Measurements from ENCODE around the gene TMF1.

TMF1 gene

DNA sequence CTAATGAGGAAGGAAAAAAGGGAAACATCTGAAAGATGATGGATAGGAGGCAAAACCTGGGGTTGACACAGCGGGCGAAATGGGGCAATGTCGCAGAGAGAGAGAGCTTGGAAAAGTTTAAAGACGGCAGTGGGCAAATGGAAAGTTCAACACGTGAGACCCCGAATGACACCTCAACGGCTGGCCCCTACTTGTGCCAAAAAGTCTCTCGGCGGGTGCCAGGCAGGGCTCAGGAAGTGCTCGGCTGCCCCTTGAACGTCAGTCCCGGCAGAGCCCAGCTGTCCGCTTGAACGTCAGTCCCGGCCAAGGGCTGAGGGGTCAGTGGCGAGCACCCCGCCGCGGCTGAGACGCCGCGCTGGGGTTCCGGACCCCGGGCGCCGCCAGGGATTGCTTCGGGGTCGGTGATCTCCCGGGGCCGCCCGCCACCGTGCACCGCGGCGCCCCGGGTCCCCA is 39.3 kb downstream of the TMF1 start:
- Histone ChIP-seq H3K36me3 (replicated peaks; ENCODE audit: insufficient read depth, low read length) (no peaks in the 10 kb centered on the region), H3K27ac (ENCODE audit: low read length) (no peak overlapping the region), H3K9me3 (replicated peaks; ENCODE audit: insufficient read depth, low read length) (no peaks in the 10 kb centered on the region), H3K27me3 (replicated peaks; ENCODE audit: insufficient read depth, low read length) (no peaks in the 10 kb centered on the region), H3K4me2 (ENCODE audit: low read depth, low read length) (peak overlapping the region; percentile 54), H4K20me1 (ENCODE audit: insufficient read depth, low read length) (no peaks in the 10 kb centered on the region), H3K9ac (ENCODE audit: low read length) (peak overlapping the region; percentile 19; the same call in 1 of the 2 replicates), H3K79me2 (ENCODE audit: low read length) (no peaks in the 10 kb centered on the region), H3K4me1 (ENCODE audit: low read length) (peaks cover 6% of the 10 kb centered on the region), H3K4me3 (ENCODE audit: low read length) (peak overlapping the region; percentile 64), H2AFZ (ENCODE audit: low read length) (peak overlapping the region; percentile 42; the same call in 1 of the 2 replicates), H3F3A (ENCODE audit: insufficient read depth, low read length) (0 out of 2 replicates have a peak, but pooled peaks cover 5% of the 10 kb centered on the region), H3K9me2 (replicated peaks; ENCODE audit: insufficient read depth, low read length) (no peaks in the 10 kb centered on the region)
- no peak for TF ChIP-seq EZH2phosphoT487 (IDR thresholded peaks at IDR 0.05; ENCODE audit: low read length)
- TF ChIP-seq EZH2 (optimal IDR thresholded peaks at IDR 0.05; ENCODE audit: low read depth, low read length), result no peak
- no peak for TF ChIP-seq CTCF (IDR thresholded peaks at IDR 0.05; ENCODE audit: low read length)
- DNase-seq, result peak; percentile 41

- H3K9ac ChIP-seq (ENCODE audit: low read length), result no peak overlapping the region
- TF ChIP-seq EZH2phosphoT487 (IDR thresholded peaks at IDR 0.05; ENCODE audit: low read length) (no peak), EZH2 (optimal IDR thresholded peaks at IDR 0.05; ENCODE audit: low read depth, low read length) (no peak), CTCF (IDR thresholded peaks at IDR 0.05; ENCODE audit: low read length) (no peak)
- peaks cover 6% of the 10 kb centered on the region for H3K4me1 ChIP-seq (ENCODE audit: low read length)
- H3F3A ChIP-seq (ENCODE audit: insufficient read depth, low read length), result 0 out of 2 replicates have a peak, but pooled peaks cover 5% of the 10 kb centered on the region
- no peak for DNase-seq
- H3K9me3 ChIP-seq (replicated peaks; ENCODE audit: insufficient read depth, low read length), result no peaks in the 10 kb centered on the region
- peak overlapping the region; percentile 54; the same call in 1 of the 2 replicates for H3K4me2 ChIP-seq (ENCODE audit: low read depth, low read length)
- no peaks in the 10 kb centered on the region for H3K36me3 ChIP-seq (replicated peaks; ENCODE audit: insufficient read depth, low read length)
- no peaks in the 10 kb centered on the region for H4K20me1 ChIP-seq (ENCODE audit: insufficient read depth, low read length)
- no peaks in the 10 kb centered on the region for H3K79me2 ChIP-seq (ENCODE audit: low read length)
- H3K27ac ChIP-seq (ENCODE audit: low read length), result no peak overlapping the region
- H3K9me2 ChIP-seq (replicated peaks; ENCODE audit: insufficient read depth, low read length), result no peaks in the 10 kb centered on the region
- H3K4me3 ChIP-seq (ENCODE audit: low read length), result peak overlapping the region; percentile 64
- no peaks in the 10 kb centered on the region for H3K27me3 ChIP-seq (replicated peaks; ENCODE audit: insufficient read depth, low read length)
- H2AFZ ChIP-seq (ENCODE audit: low read length), result peak overlapping the region; percentile 42; the same call in 1 of the 2 replicates
Observed at GRCh38 chr3:69012100-69012799, 39.9 kb downstream of the TMF1 start.

GRCh38 chr3:69011096-69011730 is 40.9 kb downstream of the TMF1 start:
- Histone ChIP-seq H3K4me2 (ENCODE audit: low read depth, low read length) (no peak overlapping the region), H3K9ac (ENCODE audit: low read length) (no peak overlapping the region), H3K9me2 (replicated peaks; ENCODE audit: insufficient read depth, low read length) (no peaks in the 10 kb centered on the region), H3K27me3 (replicated peaks; ENCODE audit: insufficient read depth, low read length) (no peaks in the 10 kb centered on the region), H3K9me3 (replicated peaks; ENCODE audit: insufficient read depth, low read length) (no peaks in the 10 kb centered on the region), H3K36me3 (replicated peaks; ENCODE audit: insufficient read depth, low read length) (no peaks in the 10 kb centered on the region), H4K20me1 (ENCODE audit: insufficient read depth, low read length) (no peaks in the 10 kb centered on the region), H3K4me1 (ENCODE audit: low read length) (peaks cover 6% of the 10 kb centered on the region), H2AFZ (ENCODE audit: low read length) (no peak overlapping the region), H3F3A (ENCODE audit: insufficient read depth, low read length) (0 out of 2 replicates have a peak, but pooled peaks cover 5% of the 10 kb centered on the region), H3K4me3 (ENCODE audit: low read length) (no peak overlapping the region), H3K27ac (ENCODE audit: low read length) (no peak overlapping the region), H3K79me2 (ENCODE audit: low read length) (no peaks in the 10 kb centered on the region)
- TF ChIP-seq EZH2phosphoT487 (IDR thresholded peaks at IDR 0.05; ENCODE audit: low read length) (no peak), EZH2 (optimal IDR thresholded peaks at IDR 0.05; ENCODE audit: low read depth, low read length) (no peak), CTCF (IDR thresholded peaks at IDR 0.05; ENCODE audit: low read length) (no peak)
- DNase-seq, result no peak
